Suprapubic skin (tissue), 3 donors: ENCODE data around the gene METTL15.

ENCODE experiments used
- POLR2AphosphoS5 ChIP-seq, 3 donors: sonication (generic); formaldehyde crosslinking; IDR thresholded peaks; one replicate each; pipeline ENCODE4 v1.6.1; 2017; ENCODE audit warnings: antibody characterized with exemption in 3 of 3
- TF ChIP-seq, protein P1 (sequence below), 2 donors: fragments of 200-600 bp in 1 of 2; fragments of 450-650 bp in 1 of 2; sonication (generic) in 1 of 2; IDR thresholded peaks; one replicate each; pipeline ENCODE4 v1.5.1; 2016 to 2019; ENCODE audit warnings: antibody characterized with exemption in 2 of 2, mild to moderate bottlenecking in 1 of 2, moderate library complexity in 1 of 2

DNA sequence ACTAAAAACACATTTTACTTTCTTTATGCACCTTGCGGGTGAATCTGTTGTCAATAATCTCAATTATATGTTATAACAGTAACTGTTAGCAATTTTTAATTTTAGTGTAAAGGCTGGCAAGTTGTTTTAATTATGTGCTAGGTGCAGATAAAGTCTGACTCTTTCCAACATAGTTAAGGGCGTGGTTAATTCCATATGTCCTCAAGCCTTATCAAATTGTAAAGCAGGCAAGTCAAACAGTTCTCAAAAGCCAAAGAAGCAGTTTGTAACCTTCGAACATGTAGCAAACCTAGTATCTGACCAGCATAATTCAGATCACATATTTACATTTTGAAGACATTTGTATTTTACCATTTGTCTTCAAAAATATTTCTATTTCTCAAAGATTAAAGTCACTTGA, 29.2 kb downstream of the METTL15 start:
- TF ChIP-seq, protein P1, sequence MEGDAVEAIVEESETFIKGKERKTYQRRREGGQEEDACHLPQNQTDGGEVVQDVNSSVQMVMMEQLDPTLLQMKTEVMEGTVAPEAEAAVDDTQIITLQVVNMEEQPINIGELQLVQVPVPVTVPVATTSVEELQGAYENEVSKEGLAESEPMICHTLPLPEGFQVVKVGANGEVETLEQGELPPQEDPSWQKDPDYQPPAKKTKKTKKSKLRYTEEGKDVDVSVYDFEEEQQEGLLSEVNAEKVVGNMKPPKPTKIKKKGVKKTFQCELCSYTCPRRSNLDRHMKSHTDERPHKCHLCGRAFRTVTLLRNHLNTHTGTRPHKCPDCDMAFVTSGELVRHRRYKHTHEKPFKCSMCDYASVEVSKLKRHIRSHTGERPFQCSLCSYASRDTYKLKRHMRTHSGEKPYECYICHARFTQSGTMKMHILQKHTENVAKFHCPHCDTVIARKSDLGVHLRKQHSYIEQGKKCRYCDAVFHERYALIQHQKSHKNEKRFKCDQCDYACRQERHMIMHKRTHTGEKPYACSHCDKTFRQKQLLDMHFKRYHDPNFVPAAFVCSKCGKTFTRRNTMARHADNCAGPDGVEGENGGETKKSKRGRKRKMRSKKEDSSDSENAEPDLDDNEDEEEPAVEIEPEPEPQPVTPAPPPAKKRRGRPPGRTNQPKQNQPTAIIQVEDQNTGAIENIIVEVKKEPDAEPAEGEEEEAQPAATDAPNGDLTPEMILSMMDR (IDR thresholded peaks at IDR 0.05), result no peak
- TF ChIP-seq POLR2AphosphoS5 (IDR thresholded peaks at IDR 0.05), result no peak
